ENCODE data around the gene EVC2.

GRCh38 chr4:5558502-5558901 lies 149.9 kb downstream of the EVC2 start:
- TF ChIP-seq CTCF (IDR thresholded peaks at IDR 0.05 in 2 of 3, conservative IDR thresholded peaks at IDR 0.05 in 1 of 3; ENCODE audit: control insufficient read depth in 2 of 3, extremely low read depth in 1 of 3, insufficient read depth in 1 of 3, low read depth in 3 of 3, low read length in 3 of 3), result no peak
- TF ChIP-seq EP300 (IDR thresholded peaks at IDR 0.05; ENCODE audit: borderline replicate concordance in 1 of 2, control insufficient read depth in 1 of 2, low read depth in 2 of 2, low read length in 2 of 2), result no peak
- TF ChIP-seq JUNB (IDR thresholded peaks at IDR 0.05), result no peak
- TF ChIP-seq KDM1A (IDR thresholded peaks at IDR 0.05; ENCODE audit: borderline replicate concordance), result no peak
- no peak for TF ChIP-seq NFIC (IDR thresholded peaks at IDR 0.05; ENCODE audit: low read depth, low read length)
- TF ChIP-seq MYC (IDR thresholded peaks at IDR 0.05; ENCODE audit: insufficient read depth, insufficient read length, insufficient replicate concordance, low read length, severe bottlenecking), result no peak
- TF ChIP-seq POLR2A (IDR thresholded peaks at IDR 0.05; ENCODE audit: low read depth, low read length), result no peak
- no peak for TF ChIP-seq REST (IDR thresholded peaks at IDR 0.05; ENCODE audit: low read depth, low read length)
- TF ChIP-seq RAD21 (IDR thresholded peaks at IDR 0.05; ENCODE audit: insufficient read depth, low read depth, low read length), result no peak
- no peak for TF ChIP-seq ELK1 (IDR thresholded peaks at IDR 0.05; ENCODE audit: low read depth, low read length)
- no peak for TF ChIP-seq TAF1 (IDR thresholded peaks at IDR 0.05; ENCODE audit: borderline replicate concordance, low read depth, low read length)
- TF ChIP-seq SUZ12 (IDR thresholded peaks at IDR 0.05; ENCODE audit: unreplicated experiment), result no peak
- no peak for TF ChIP-seq BRCA1 (IDR thresholded peaks at IDR 0.05; ENCODE audit: low read depth, low read length)
- no peak for TF ChIP-seq E2F8 (IDR thresholded peaks at IDR 0.05; ENCODE audit: low read depth, partially characterized antibody)

All from GM12878 (cell line).